Osteoblast (primary cell): ENCODE results near the gene WDR90. TPM values are rescaled to one million over a fixed set of nuclear protein-coding genes. Genes with fewer than 3 reads are reported as not detected.

Experiments
- DNase-seq: peaks from one replicate; pipeline ENCODE4 v3.0.0; 2011; ENCODE audit warnings: low spot score, mixed read lengths; ENCODE audit not compliant: insufficient read length; ENCODE audit errors: missing footprints
- H2AFZ ChIP-seq: 2 replicates; pipeline ENCODE4 v1.6.0; 2011; ENCODE audit warnings: mild to moderate bottlenecking, low read length
- H3K27ac ChIP-seq: 2 replicates; pipeline ENCODE4 v1.5.1; 2011; ENCODE audit warnings: mild to moderate bottlenecking, low read depth, low read length, moderate library complexity
- H3K27me3 ChIP-seq: 2 replicates; pipeline ENCODE4 v1.6.0; 2012; ENCODE audit warnings: mild to moderate bottlenecking, control low read depth, inconsistent platforms, low read length, moderate library complexity; ENCODE audit not compliant: insufficient read depth
- H3K36me3 ChIP-seq: 2 replicates; pipeline ENCODE4 v1.5.1; 2011; ENCODE audit warnings: mild to moderate bottlenecking, low read length, control low read depth, moderate library complexity; ENCODE audit not compliant: insufficient read depth
- H3K4me1 ChIP-seq: 2 replicates; pipeline ENCODE4 v1.5.1; 2011; ENCODE audit warnings: mild to moderate bottlenecking, low read length, control low read depth, moderate library complexity; ENCODE audit not compliant: insufficient read depth
- H3K4me2 ChIP-seq: 2 replicates; pipeline ENCODE4 v1.6.0; 2011; ENCODE audit warnings: mild to moderate bottlenecking, low read length; ENCODE audit not compliant: insufficient read depth
- H3K4me3 ChIP-seq: fragments of 200-600 bp; sonication (generic); 3 replicates; pipeline ENCODE4 v1.5.1; 2012; ENCODE audit warnings: mild to moderate bottlenecking, low read length, inconsistent platforms; ENCODE audit not compliant: insufficient read depth
- H3K79me2 ChIP-seq: 2 replicates; pipeline ENCODE4 v1.6.0; 2012; ENCODE audit warnings: mild to moderate bottlenecking, low read length, control low read depth, inconsistent platforms; ENCODE audit not compliant: insufficient read depth
- H3K9me3 ChIP-seq: 2 replicates; pipeline ENCODE4 v1.5.1; 2011; ENCODE audit warnings: low read depth, low read length, control low read depth
- H4K20me1 ChIP-seq: 2 replicates; pipeline ENCODE4 v1.6.0; 2012; ENCODE audit warnings: mild to moderate bottlenecking, low read length, control low read depth; ENCODE audit not compliant: insufficient read depth
- CTCF ChIP-seq: IDR thresholded peaks from 2 replicates; pipeline ENCODE4 v1.5.1; 2011; ENCODE audit warnings: mild to moderate bottlenecking, low read depth, low read length, moderate library complexity; ENCODE audit errors: extremely low read depth
- total RNA-seq: library from RNA; depleted of rRNA; stranded (reverse); fragments of >200 nt; gene quantifications from 2 replicates; pipeline ENCODE4 v1.2.3, GENCODE V29; 2012

WDR90 gene
- total RNA-seq, 1 donor: 19.2 TPM

GRCh38 chr16:608019-608418 lies 41.1 kb upstream of the WDR90 start:
- TF ChIP-seq CTCF: no peak
- H4K20me1 ChIP-seq: peaks cover 39% of the 10 kb centered on the region
- H3K27ac ChIP-seq: no peak overlapping the region
- no peaks in the 10 kb centered on the region for H3K4me1 ChIP-seq
- H3K36me3 ChIP-seq: no peaks in the 10 kb centered on the region
- H3K79me2 ChIP-seq: peaks cover 47% of the 10 kb centered on the region
- DNase-seq: no peak
- H3K27me3 ChIP-seq: no peaks in the 10 kb centered on the region
- H3K9me3 ChIP-seq: no peaks in the 10 kb centered on the region
- no peak overlapping the region for H3K4me3 ChIP-seq
- H3K4me2 ChIP-seq: no peak overlapping the region
- H2AFZ ChIP-seq: no peak overlapping the region

GRCh38 chr16:609316-609715 lies 39.8 kb upstream of the WDR90 start:
- Histone ChIP-seq H3K27me3 (no peaks in the 10 kb centered on the region), H3K79me2 (peaks cover 40% of the 10 kb centered on the region), H3K9me3 (no peaks in the 10 kb centered on the region), H3K4me3 (no peak overlapping the region), H3K4me1 (no peaks in the 10 kb centered on the region), H4K20me1 (peaks cover 31% of the 10 kb centered on the region), H3K36me3 (no peaks in the 10 kb centered on the region), H2AFZ (no peak overlapping the region), H3K4me2 (no peak overlapping the region), H3K27ac (no peak overlapping the region)
- TF ChIP-seq CTCF: no peak
- DNase-seq: no peak

GRCh38 chr16:609984-610383 lies 39.2 kb upstream of the WDR90 start:
- H3K4me2 ChIP-seq: no peak overlapping the region
- no peaks in the 10 kb centered on the region for H3K36me3 ChIP-seq
- no peak overlapping the region for H3K4me3 ChIP-seq
- no peaks in the 10 kb centered on the region for H3K4me1 ChIP-seq
- peaks cover 29% of the 10 kb centered on the region for H4K20me1 ChIP-seq
- DNase-seq: peak; percentile 45
- TF ChIP-seq CTCF: no peak
- H3K79me2 ChIP-seq: peaks cover 39% of the 10 kb centered on the region
- no peaks in the 10 kb centered on the region for H3K9me3 ChIP-seq
- H3K27me3 ChIP-seq: no peaks in the 10 kb centered on the region
- H3K27ac ChIP-seq: no peak overlapping the region
- no peak overlapping the region for H2AFZ ChIP-seq

GRCh38 chr16:610513-611381 lies 38.4 kb upstream of the WDR90 start:
- no peaks in the 10 kb centered on the region for H3K4me1 ChIP-seq
- H2AFZ ChIP-seq: peak overlapping the region; percentile 50
- peak; percentile 97 for DNase-seq
- no peak overlapping the region for H3K27ac ChIP-seq
- H4K20me1 ChIP-seq: peaks cover 26% of the 10 kb centered on the region
- no peaks in the 10 kb centered on the region for H3K9me3 ChIP-seq
- H3K79me2 ChIP-seq: peaks cover 37% of the 10 kb centered on the region
- peak overlapping the region; percentile 29 for H3K4me2 ChIP-seq
- H3K4me3 ChIP-seq: peak overlapping the region; percentile 15
- H3K27me3 ChIP-seq: no peaks in the 10 kb centered on the region
- H3K36me3 ChIP-seq: no peaks in the 10 kb centered on the region
- peak; percentile 53 for TF ChIP-seq CTCF
